Measurements from ENCODE around the gene ST3GAL3.

The ST3GAL3 gene

DNA sequence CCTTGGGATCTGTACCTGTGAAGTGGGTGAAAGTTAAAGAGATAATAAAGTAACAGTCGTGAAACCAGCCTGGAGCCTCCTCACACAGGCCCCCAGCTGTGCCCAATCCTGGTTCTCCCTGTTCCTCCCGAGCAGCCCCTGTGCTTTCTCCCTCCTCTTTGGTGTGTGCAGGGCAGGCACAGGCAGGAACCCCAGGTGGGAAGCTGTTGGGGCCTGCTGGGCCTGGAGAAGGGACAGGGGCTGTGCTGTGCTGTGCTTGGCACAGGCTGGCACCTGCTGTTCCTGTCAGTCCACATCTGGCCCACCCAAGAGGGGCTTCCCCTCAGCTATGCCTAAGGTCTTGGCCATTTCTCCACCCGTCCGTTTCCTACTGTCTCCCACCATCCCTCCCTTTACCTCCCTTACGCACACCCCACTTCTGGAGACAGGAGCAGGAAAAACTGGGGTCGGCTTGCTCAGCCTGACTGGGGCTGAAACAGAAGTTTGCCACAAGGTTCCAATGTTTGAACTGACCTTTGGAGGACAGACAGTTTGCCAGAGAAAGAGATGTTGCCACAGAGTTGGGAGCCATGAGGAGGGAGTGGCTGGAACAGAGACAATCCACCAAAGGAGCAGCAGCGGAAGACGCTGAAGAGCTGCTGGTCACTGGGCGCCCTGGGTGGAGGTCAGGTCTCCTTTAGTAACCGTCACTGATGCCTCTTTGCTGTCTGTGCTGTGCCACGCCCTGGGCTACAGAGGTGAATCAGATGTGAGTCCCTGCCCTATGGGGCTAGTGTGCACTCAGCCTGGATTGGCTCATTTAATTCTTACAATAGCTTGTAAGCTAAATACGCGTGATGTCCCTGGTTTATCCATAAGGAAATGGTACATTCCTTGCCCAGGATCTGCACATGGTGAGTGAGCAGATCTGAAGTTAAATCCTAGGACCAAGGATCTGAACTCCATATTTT is 207.5 kb downstream of the ST3GAL3 start:
- Histone ChIP-seq H3K18ac (ENCODE audit: low read length) (peak overlapping the region; percentile 11), H3K4ac (ENCODE audit: low read length) (no peak overlapping the region), H2BK15ac (ENCODE audit: low read length) (no peak overlapping the region), H2AFZ (ENCODE audit: low read length) (no peak overlapping the region), H3K4me3 (ENCODE audit: low read length in 2 of 2) (no peak overlapping the region), H3K79me1 (ENCODE audit: low read depth, low read length) (no peaks in the 10 kb centered on the region), H4K8ac (ENCODE audit: low read depth, low read length) (no peak overlapping the region), H3K9ac (ENCODE audit: low read depth, low read length, poor library complexity) (peak overlapping the region; percentile 63), H2AK5ac (ENCODE audit: low read depth, low read length) (no peak overlapping the region), H3K9me3 (replicated peaks in 1 of 2; ENCODE audit: control insufficient read depth in 2 of 2, insufficient read depth in 1 of 2, low read depth in 1 of 2, low read length in 2 of 2) (no peaks in the 10 kb centered on the region), H3K14ac (ENCODE audit: low read length) (peak overlapping the region; percentile 27), H3K4me1 (ENCODE audit: control insufficient read depth in 2 of 2, insufficient read depth in 1 of 2, low read depth in 1 of 2, low read length in 2 of 2) (peaks cover 0 to 15% of the 10 kb centered on the region in 2 donors), H3K23ac (ENCODE audit: low read depth, low read length, poor library complexity) (no peak overlapping the region), H2BK12ac (ENCODE audit: low read length) (peak overlapping the region; percentile 34), H3K27me3 (ENCODE audit: control insufficient read depth in 3 of 3, insufficient read depth in 3 of 3, low read depth in 1 of 3, low read length in 3 of 3) (no peaks in the 10 kb centered on the region), H3K4me2 (ENCODE audit: insufficient read depth, low read length, poor library complexity, severe bottlenecking) (no peak overlapping the region), H4K91ac (ENCODE audit: low read depth, low read length, poor library complexity) (no peak overlapping the region), H2BK5ac (ENCODE audit: low read length) (peak overlapping the region; percentile 3), H2BK120ac (ENCODE audit: low read depth, low read length) (no peak overlapping the region), H3K36me3 (replicated peaks in 1 of 2; ENCODE audit: control insufficient read depth in 2 of 2, insufficient read depth in 2 of 2, low read length in 2 of 2) (peaks cover 2 to 10% of the 10 kb centered on the region in 2 donors), H3K27ac (replicated peaks; ENCODE audit: low read length) (no peak overlapping the region)
- DNase-seq (ENCODE audit: low spot score): no peak
- 100% methylated on average over 1 of the region's 13 CpGs; no CpG with 5 or more reads in 1 of the 2 donors for WGBS, 2 donors (ENCODE audit: extremely low coverage in 2 of 2, insufficient read length in 2 of 2, insufficient replicate concordance in 1 of 2)

DNA sequence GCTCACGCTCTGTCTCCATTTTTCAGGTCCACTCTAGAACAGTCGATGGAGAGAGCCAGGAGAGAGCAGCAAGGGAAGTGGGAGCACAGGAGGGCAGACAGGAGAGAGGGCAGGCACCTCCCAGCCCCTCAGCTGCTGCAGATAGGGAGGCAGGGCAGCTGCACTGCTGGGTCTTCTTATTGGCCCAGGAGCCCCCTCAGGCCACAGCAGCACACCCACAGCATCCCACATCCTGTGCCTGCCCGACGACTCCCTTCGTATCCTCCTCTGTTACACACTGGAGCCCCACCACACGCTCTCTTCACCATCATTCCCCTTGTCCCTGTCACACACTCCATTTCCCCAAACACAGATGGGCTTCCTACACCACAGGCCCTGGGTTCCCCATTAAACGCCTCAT is 212.6 kb downstream of the ST3GAL3 start:
- peak overlapping the region; percentile 71 for H3K14ac ChIP-seq (ENCODE audit: low read length)
- H2BK15ac ChIP-seq (ENCODE audit: low read length): no peak overlapping the region
- no peak overlapping the region for H2AFZ ChIP-seq (ENCODE audit: low read length)
- WGBS, 2 donors (ENCODE audit: extremely low coverage in 2 of 2, insufficient read length in 2 of 2, insufficient replicate concordance in 1 of 2): no CpG with 5 or more reads among the region's 7 CpGs
- H4K91ac ChIP-seq (ENCODE audit: low read depth, low read length, poor library complexity): no peak overlapping the region
- H3K4me1 ChIP-seq (ENCODE audit: control insufficient read depth in 2 of 2, insufficient read depth in 1 of 2, low read depth in 1 of 2, low read length in 2 of 2): no peaks in the 10 kb centered on the region
- no peak overlapping the region for H2AK5ac ChIP-seq (ENCODE audit: low read depth, low read length)
- H2BK12ac ChIP-seq (ENCODE audit: low read length): no peak overlapping the region
- H2BK120ac ChIP-seq (ENCODE audit: low read depth, low read length): no peak overlapping the region
- no peak overlapping the region for H4K8ac ChIP-seq (ENCODE audit: low read depth, low read length)
- no peak overlapping the region for H3K18ac ChIP-seq (ENCODE audit: low read length)
- no peaks in the 10 kb centered on the region for H3K9me3 ChIP-seq (replicated peaks in 1 of 2; ENCODE audit: control insufficient read depth in 2 of 2, insufficient read depth in 1 of 2, low read depth in 1 of 2, low read length in 2 of 2)
- no peaks in the 10 kb centered on the region for H3K27me3 ChIP-seq (ENCODE audit: control insufficient read depth in 3 of 3, insufficient read depth in 3 of 3, low read depth in 1 of 3, low read length in 3 of 3)
- H3K4ac ChIP-seq (ENCODE audit: low read length): no peak overlapping the region
- peak overlapping the region; percentile 66 for H2BK5ac ChIP-seq (ENCODE audit: low read length)
- H3K4me2 ChIP-seq (ENCODE audit: insufficient read depth, low read length, poor library complexity, severe bottlenecking): no peak overlapping the region
- DNase-seq (ENCODE audit: low spot score): no peak
- H3K9ac ChIP-seq (ENCODE audit: low read depth, low read length, poor library complexity): no peak overlapping the region
- no peaks in the 10 kb centered on the region for H3K79me1 ChIP-seq (ENCODE audit: low read depth, low read length)
- no peak overlapping the region for H3K27ac ChIP-seq (replicated peaks; ENCODE audit: low read length)
- H3K36me3 ChIP-seq (replicated peaks in 1 of 2; ENCODE audit: control insufficient read depth in 2 of 2, insufficient read depth in 2 of 2, low read length in 2 of 2): peaks cover 0 to 12% of the 10 kb centered on the region in 2 donors
- H3K23ac ChIP-seq (ENCODE audit: low read depth, low read length, poor library complexity): no peak overlapping the region
- no peak overlapping the region for H3K4me3 ChIP-seq (ENCODE audit: low read length in 2 of 2)

GRCh38 chr1:43921022-43921421 is 213.7 kb downstream of the ST3GAL3 start:
- Histone ChIP-seq H3K14ac (ENCODE audit: low read length) (no peak overlapping the region), H4K8ac (ENCODE audit: low read depth, low read length) (no peak overlapping the region), H2BK12ac (ENCODE audit: low read length) (no peak overlapping the region), H3K4me1 (ENCODE audit: control insufficient read depth in 2 of 2, insufficient read depth in 1 of 2, low read depth in 1 of 2, low read length in 2 of 2) (no peaks in the 10 kb centered on the region), H2BK5ac (ENCODE audit: low read length) (no peak overlapping the region), H4K91ac (ENCODE audit: low read depth, low read length, poor library complexity) (no peak overlapping the region), H2AK5ac (ENCODE audit: low read depth, low read length) (no peak overlapping the region), H3K9me3 (replicated peaks in 1 of 2; ENCODE audit: control insufficient read depth in 2 of 2, insufficient read depth in 1 of 2, low read depth in 1 of 2, low read length in 2 of 2) (no peaks in the 10 kb centered on the region), H3K18ac (ENCODE audit: low read length) (no peak overlapping the region), H3K79me1 (ENCODE audit: low read depth, low read length) (no peaks in the 10 kb centered on the region), H3K4ac (ENCODE audit: low read length) (no peak overlapping the region), H3K27me3 (ENCODE audit: control insufficient read depth in 3 of 3, insufficient read depth in 3 of 3, low read depth in 1 of 3, low read length in 3 of 3) (no peaks in the 10 kb centered on the region), H2AFZ (ENCODE audit: low read length) (no peak overlapping the region), H3K4me2 (ENCODE audit: insufficient read depth, low read length, poor library complexity, severe bottlenecking) (no peak overlapping the region), H2BK15ac (ENCODE audit: low read length) (no peak overlapping the region), H3K36me3 (replicated peaks in 1 of 2; ENCODE audit: control insufficient read depth in 2 of 2, insufficient read depth in 2 of 2, low read length in 2 of 2) (peaks cover 2 to 22% of the 10 kb centered on the region in 2 donors), H3K9ac (ENCODE audit: low read depth, low read length, poor library complexity) (peak overlapping the region; percentile 32), H3K27ac (replicated peaks; ENCODE audit: low read length) (no peak overlapping the region), H3K23ac (ENCODE audit: low read depth, low read length, poor library complexity) (peak overlapping the region; percentile 23), H2BK120ac (ENCODE audit: low read depth, low read length) (no peak overlapping the region), H3K4me3 (ENCODE audit: low read length in 2 of 2) (no peak overlapping the region)
- WGBS, 2 donors (ENCODE audit: extremely low coverage in 2 of 2, insufficient read length in 2 of 2, insufficient replicate concordance in 1 of 2): no CpG with 5 or more reads among the region's 6 CpGs
- DNase-seq (ENCODE audit: low spot score): no peak

DNA sequence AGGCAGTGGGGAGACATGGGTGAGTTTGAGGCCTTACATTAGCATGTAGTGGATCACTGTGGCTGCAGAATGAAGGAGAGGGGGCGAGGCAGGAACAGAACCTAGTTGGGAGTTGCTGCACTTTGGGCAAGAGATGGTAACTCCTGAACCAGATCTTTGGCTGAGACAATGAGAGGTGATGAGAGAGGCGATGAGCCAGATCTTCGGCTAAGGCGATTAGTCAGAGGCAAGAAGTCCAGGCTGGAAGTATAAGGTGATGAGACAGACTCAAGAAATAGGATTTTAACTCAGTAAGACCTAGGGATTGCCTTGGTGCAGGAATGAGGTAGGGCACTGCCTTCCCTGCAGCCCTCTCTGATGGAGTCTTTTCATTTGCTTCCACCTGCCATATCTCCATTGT is 217.2 kb downstream of the ST3GAL3 start:
- Histone ChIP-seq H2BK15ac (ENCODE audit: low read length) (no peak overlapping the region), H3K9ac (ENCODE audit: low read depth, low read length, poor library complexity) (no peak overlapping the region), H3K4me1 (ENCODE audit: control insufficient read depth in 2 of 2, insufficient read depth in 1 of 2, low read depth in 1 of 2, low read length in 2 of 2) (no peaks in the 10 kb centered on the region), H2BK5ac (ENCODE audit: low read length) (no peak overlapping the region), H3K27me3 (ENCODE audit: control insufficient read depth in 3 of 3, insufficient read depth in 3 of 3, low read depth in 1 of 3, low read length in 3 of 3) (no peaks in the 10 kb centered on the region), H3K23ac (ENCODE audit: low read depth, low read length, poor library complexity) (no peak overlapping the region), H2BK120ac (ENCODE audit: low read depth, low read length) (no peak overlapping the region), H3K4ac (ENCODE audit: low read length) (no peak overlapping the region), H3K4me2 (ENCODE audit: insufficient read depth, low read length, poor library complexity, severe bottlenecking) (no peak overlapping the region), H3K14ac (ENCODE audit: low read length) (no peak overlapping the region), H3K36me3 (replicated peaks in 1 of 2; ENCODE audit: control insufficient read depth in 2 of 2, insufficient read depth in 2 of 2, low read length in 2 of 2) (peaks cover 2 to 27% of the 10 kb centered on the region in 2 donors), H3K79me1 (ENCODE audit: low read depth, low read length) (no peaks in the 10 kb centered on the region), H3K4me3 (ENCODE audit: low read length in 2 of 2) (no peak overlapping the region), H3K18ac (ENCODE audit: low read length) (no peak overlapping the region), H2BK12ac (ENCODE audit: low read length) (no peak overlapping the region), H3K27ac (replicated peaks; ENCODE audit: low read length) (no peak overlapping the region), H2AK5ac (ENCODE audit: low read depth, low read length) (no peak overlapping the region), H4K8ac (ENCODE audit: low read depth, low read length) (no peak overlapping the region), H2AFZ (ENCODE audit: low read length) (no peak overlapping the region), H4K91ac (ENCODE audit: low read depth, low read length, poor library complexity) (no peak overlapping the region), H3K9me3 (replicated peaks in 1 of 2; ENCODE audit: control insufficient read depth in 2 of 2, insufficient read depth in 1 of 2, low read depth in 1 of 2, low read length in 2 of 2) (no peaks in the 10 kb centered on the region)
- WGBS, 2 donors (ENCODE audit: extremely low coverage in 2 of 2, insufficient read length in 2 of 2, insufficient replicate concordance in 1 of 2): no CpG with 5 or more reads among the region's 4 CpGs
- no peak for DNase-seq (ENCODE audit: low spot score)
